Upper lobe of left lung (tissue), 6 donors: ENCODE data around the gene SENP3. TPM values are rescaled to one million over a fixed set of nuclear protein-coding genes. Genes with fewer than 3 reads are reported as not detected.

Experiments
- ATAC-seq, 2 donors: fragments of 200-7000 bp; cut with Tn5 transposase; one replicate each; pipeline ENCODE4 v1.9.1; 2022; ENCODE audit warnings: mild to moderate bottlenecking in 2 of 2, moderate library complexity in 2 of 2; ENCODE audit not compliant: low FRiP score in 2 of 2
- DNase-seq, 2 donors: peaks; one replicate each; pipeline ENCODE4 v3.0.0-alpha.2; 2019 to 2020
- H3K27ac ChIP-seq, 4 donors: fragments of 200-600 bp; sonication (generic); one replicate each; pipeline ENCODE4 v1.5.1; 2016 to 2019
- H3K27me3 ChIP-seq, 4 donors: fragments of 200-600 bp; sonication (generic); one replicate each; pipeline ENCODE4 v1.5.1; 2017 to 2019
- H3K36me3 ChIP-seq, 4 donors: fragments of 200-600 bp; sonication (generic); one replicate each; pipeline ENCODE4 v1.5.1; 2016 to 2019
- H3K4me1 ChIP-seq, 4 donors: fragments of 200-600 bp; sonication (generic); one replicate each; pipeline ENCODE4 v1.5.1; 2018 to 2019
- H3K4me3 ChIP-seq, 4 donors: fragments of 200-600 bp; sonication (generic); one replicate each; pipeline ENCODE4 v1.5.1; 2017 to 2019; ENCODE audit warnings: mild to moderate bottlenecking in 2 of 4, moderate library complexity in 1 of 4
- H3K9me3 ChIP-seq, 4 donors: fragments of 200-600 bp; sonication (generic); one replicate each; pipeline ENCODE4 v1.5.1; 2018 to 2019
- CTCF ChIP-seq, 6 experiments: fragments of 450-650 bp in 4 of 6; fragments of 200-600 bp in 2 of 6; sonication (generic) in 2 of 6; IDR thresholded peaks; one replicate each; pipeline ENCODE4 v1.5.1; 2016 to 2019; ENCODE audit warnings: antibody characterized with exemption in 6 of 6
- EP300 ChIP-seq, 4 donors: sonication (generic); formaldehyde crosslinking; IDR thresholded peaks; one replicate each; pipeline ENCODE4 v1.5.1; 2017; ENCODE audit warnings: antibody characterized with exemption in 4 of 4, control low read depth in 2 of 4
- POLR2A ChIP-seq, 4 donors: fragments of 450-650 bp; IDR thresholded peaks; one replicate each; pipeline ENCODE4 v1.5.1; 2016 to 2017; ENCODE audit warnings: antibody characterized with exemption in 4 of 4, mild to moderate bottlenecking in 2 of 4
- POLR2AphosphoS5 ChIP-seq, 2 donors: sonication (generic); formaldehyde crosslinking; IDR thresholded peaks; one replicate each; pipeline ENCODE4 v1.5.1; 2017; ENCODE audit warnings: antibody characterized with exemption in 2 of 2
- WGBS, 2 donors: methylation state at CpG; one replicate each; pipeline ENCODE4 v1.1.5; 2017 to 2018; 5-methylcytosine and 5-hydroxymethylcytosine counted together
- total RNA-seq, 6 donors: library from RNA; depleted of rRNA in 4 of 6; stranded (reverse); fragments of >200 nt in 4 of 6; gene quantifications; one replicate each; pipeline versions ENCODE4 v1.1.0 to v1.2.1, GENCODE V29; 2016 to 2021
- donor health status: DM: no; HTN: no; CAD: no; lungs with moderate emphysema.
- donor health status: DM: no; HTN: yes; CAD: no; lungs with severe emphysema.

SENP3 gene
- total RNA-seq, 6 donors from 2014 or later, result 54.2 to 108 (median 57.5) TPM

DNA sequence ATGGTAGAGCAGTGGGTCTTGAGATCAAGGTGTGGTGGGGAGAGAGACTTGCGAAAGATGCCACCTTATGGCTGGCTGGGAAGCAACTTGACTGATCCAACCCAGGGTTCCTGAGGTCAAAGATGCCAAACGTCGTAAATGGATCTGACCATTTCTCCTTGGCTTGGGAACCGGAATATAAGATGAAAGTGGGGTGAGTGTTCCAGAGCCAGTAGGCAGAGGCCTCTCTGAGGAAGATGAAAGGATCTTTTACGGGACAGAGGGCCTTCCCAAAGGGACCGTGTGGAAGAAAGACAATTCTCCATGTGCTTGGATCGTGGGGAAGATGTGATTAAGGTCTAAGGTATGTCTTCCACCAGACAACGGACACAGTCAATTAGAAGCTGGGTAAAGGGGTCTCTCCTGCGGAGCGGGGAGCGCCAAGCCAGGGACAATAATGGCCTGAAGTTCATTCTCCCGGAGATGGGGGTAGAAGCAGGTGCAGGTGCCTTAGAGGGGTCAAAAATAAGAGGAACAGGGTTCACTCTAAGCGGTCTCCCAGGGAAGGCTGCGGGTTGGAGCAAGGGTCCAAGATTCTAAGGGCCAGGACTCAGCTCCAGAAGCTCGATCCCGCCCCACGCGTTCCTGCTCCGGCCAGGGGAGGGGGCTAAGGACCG, 52.2 kb downstream of the SENP3 start:
- ATAC-seq (no peak), DNase-seq (no peak)
- peak overlapping the region; percentile 72 to 99 (median 89) for H3K27ac ChIP-seq
- TF ChIP-seq POLR2AphosphoS5 (IDR thresholded peaks at IDR 0.05), result no peak
- TF ChIP-seq CTCF (IDR thresholded peaks at IDR 0.05), result no peak
- no peak for TF ChIP-seq POLR2A (IDR thresholded peaks at IDR 0.05)
- no peak for TF ChIP-seq EP300 (IDR thresholded peaks at IDR 0.05)
- 9 to 17% methylated on average over 13 to 14 of the region's 20 CpGs for WGBS, 2 donors
- H3K9me3 ChIP-seq, result no peaks in the 10 kb centered on the region
- H3K36me3 ChIP-seq, result peaks cover 0 to 4% (median under 1%) of the 10 kb centered on the region in 4 donors
- H3K4me3 ChIP-seq, result peak overlapping the region; percentile 40 to 95 (median 80)
- no peaks in the 10 kb centered on the region for H3K27me3 ChIP-seq
- H3K4me1 ChIP-seq, result peaks cover 24 to 35% (median 34%) of the 10 kb centered on the region in 4 donors

GRCh38 chr17:7614425-7615264, 52.9 kb downstream of the SENP3 start, which contains the start of gene FXR2:
FXR2 (minus strand) TSS chr17:7614897; CDS start chr17:7614532, 365 bp downstream.
- Histone ChIP-seq H3K9me3 (no peaks in the 10 kb centered on the region), H3K27me3 (no peaks in the 10 kb centered on the region), H3K27ac (peak within 1 kb of the TSS; percentile 85 to 99 (median 89)), H3K36me3 (peaks cover 0 to 4% (median 0%) of the 10 kb centered on the region in 4 donors), H3K4me3 (peak within 1 kb of the TSS; percentile 40 to 95 (median 80)), H3K4me1 (peaks cover 22 to 35% (median 34%) of the 10 kb centered on the region in 4 donors)
- DNase-seq (peak; percentile 99 to 100), ATAC-seq (peak; percentile 98 to 100)
- no peak for TF ChIP-seq EP300 (IDR thresholded peaks at IDR 0.05)
- peak in 3 of 4 donors; percentile 59 to 95 (median 82) for TF ChIP-seq POLR2A (IDR thresholded peaks at IDR 0.05)
- TF ChIP-seq CTCF (IDR thresholded peaks at IDR 0.05), result peak; percentile 33 to 86 (median 80)
- peak; percentile 73 to 88 for TF ChIP-seq POLR2AphosphoS5 (IDR thresholded peaks at IDR 0.05)
- WGBS, 2 donors, result 1% methylated on average over 48 to 52 of the region's 93 CpGs

- no peaks in the 10 kb centered on the region for H3K9me3 ChIP-seq
- H3K4me1 ChIP-seq, result peaks cover 22 to 35% (median 34%) of the 10 kb centered on the region in 4 donors
- H3K36me3 ChIP-seq, result peaks cover 0 to 4% (median 0%) of the 10 kb centered on the region in 4 donors
- DNase-seq, result no peak
- TF ChIP-seq POLR2AphosphoS5 (IDR thresholded peaks at IDR 0.05), result no peak
- TF ChIP-seq POLR2A (IDR thresholded peaks at IDR 0.05), result no peak
- no peak for TF ChIP-seq CTCF (IDR thresholded peaks at IDR 0.05)
- no peak for TF ChIP-seq EP300 (IDR thresholded peaks at IDR 0.05)
- WGBS, 2 donors, result 6 to 9% methylated on average over 22 to 28 of the region's 28 CpGs
- peak overlapping the region; percentile 14 to 95 (median 80) for H3K4me3 ChIP-seq
- peak overlapping the region; percentile 85 to 99 (median 89) for H3K27ac ChIP-seq
- H3K27me3 ChIP-seq, result no peaks in the 10 kb centered on the region
- no peak for ATAC-seq
Measured at GRCh38 chr17:7615265-7615747, 53.6 kb downstream of the SENP3 start.

GRCh38 chr17:7618608-7619007, 56.9 kb downstream of the SENP3 start:
- no peaks in the 10 kb centered on the region for H3K36me3 ChIP-seq
- no peaks in the 10 kb centered on the region for H3K27me3 ChIP-seq
- whole genome bisulfite sequencing, 2 donors, result 50 to 58% methylated on average over 5 of the region's 5 CpGs
- no peak for TF ChIP-seq CTCF (IDR thresholded peaks at IDR 0.05)
- no peak for TF ChIP-seq POLR2A (IDR thresholded peaks at IDR 0.05)
- TF ChIP-seq POLR2AphosphoS5 (IDR thresholded peaks at IDR 0.05), result no peak
- TF ChIP-seq EP300 (IDR thresholded peaks at IDR 0.05), result peak in 1 of 4 donors; percentile 39
- H3K4me1 ChIP-seq, result peaks cover 4 to 9% (median 6%) of the 10 kb centered on the region in 4 donors
- ATAC-seq, result no peak
- no peaks in the 10 kb centered on the region for H3K9me3 ChIP-seq
- H3K27ac ChIP-seq, result peak overlapping the region in 2 of 4 donors; percentile 30 to 44
- peak in 1 of 2 donors; percentile 71 for DNase-seq
- H3K4me3 ChIP-seq, result no peak overlapping the region
